Activated CD4-positive, CD25-positive, alpha-beta regulatory T cell treated with anti-CD3 and anti-CD28 coated beads, Interleukin-2, amount 50 U/mL, for 16 hours (primary cell): Measurements from ENCODE around the gene TAPBPL.
"Not testable (repeated sequence)": the region's sequence is repeated elsewhere in the genome, so short reads cannot be mapped to it uniquely, and the experiment has no call there.

Source experiments
- DNase-seq: peaks from one replicate; pipeline ENCODE4 v3.0.0-alpha.2; 2020; ENCODE audit warnings: low read depth, low spot score

Gene TAPBPL

GRCh38 chr12:6451348-6452244, at the start of gene TAPBPL:
Gene TAPBPL, plus strand, starts transcription at chr12:6452042. Its CDS starts 207 bp downstream, at chr12:6452249.
- peak; percentile 67 for DNase-seq

GRCh38 chr12:6404390-6404789, 47.5 kb upstream of the TAPBPL start:
- DNase-seq: no peak

- no peak for DNase-seq
These were observed 45.9 kb upstream of the TAPBPL start for GRCh38 chr12:6405963-6406362.

GRCh38 chr12:6407236-6407954, 44.4 kb upstream of the TAPBPL start:
- no peak for DNase-seq

GRCh38 chr12:6416596-6416995, 35.2 kb upstream of the TAPBPL start:
- no peak for DNase-seq

- no peak for DNase-seq
These were observed 33.0 kb upstream of the TAPBPL start for GRCh38 chr12:6418796-6419195.

GRCh38 chr12:6420364-6420763, 31.5 kb upstream of the TAPBPL start:
- DNase-seq: no peak

- DNase-seq: peak; percentile 64
These were observed 28.4 kb upstream of the TAPBPL start for GRCh38 chr12:6423267-6424007.

- no peak for DNase-seq
These were observed 27.9 kb upstream of the TAPBPL start for GRCh38 chr12:6424008-6424347.

GRCh38 chr12:6424866-6425265, 27.0 kb upstream of the TAPBPL start:
- DNase-seq: no peak

GRCh38 chr12:6425590-6426531, 26.0 kb upstream of the TAPBPL start:
- DNase-seq: no peak

- peak; percentile 78 for DNase-seq
These were observed 24.8 kb upstream of the TAPBPL start for GRCh38 chr12:6426882-6427671.

- DNase-seq: not testable (repeated sequence)
These were observed 24.0 kb upstream of the TAPBPL start for GRCh38 chr12:6427796-6428195.

GRCh38 chr12:6428326-6428725, 23.5 kb upstream of the TAPBPL start:
- no peak for DNase-seq

- DNase-seq: no peak
These were observed 21.5 kb upstream of the TAPBPL start for GRCh38 chr12:6430124-6430989.

GRCh38 chr12:6432991-6433390, 18.9 kb upstream of the TAPBPL start:
- no peak for DNase-seq

- DNase-seq: no peak
These were observed 17.4 kb upstream of the TAPBPL start for GRCh38 chr12:6434205-6435140.
